Measurements from ENCODE around the gene ZNF382. TPM values are rescaled to one million over a fixed set of nuclear protein-coding genes. Genes with fewer than 3 reads are reported as not detected.

Gene ZNF382
- total and polyA plus RNA-seq, 10 donors, result 2.1 to 13.3 (median 8.2) TPM

DNA sequence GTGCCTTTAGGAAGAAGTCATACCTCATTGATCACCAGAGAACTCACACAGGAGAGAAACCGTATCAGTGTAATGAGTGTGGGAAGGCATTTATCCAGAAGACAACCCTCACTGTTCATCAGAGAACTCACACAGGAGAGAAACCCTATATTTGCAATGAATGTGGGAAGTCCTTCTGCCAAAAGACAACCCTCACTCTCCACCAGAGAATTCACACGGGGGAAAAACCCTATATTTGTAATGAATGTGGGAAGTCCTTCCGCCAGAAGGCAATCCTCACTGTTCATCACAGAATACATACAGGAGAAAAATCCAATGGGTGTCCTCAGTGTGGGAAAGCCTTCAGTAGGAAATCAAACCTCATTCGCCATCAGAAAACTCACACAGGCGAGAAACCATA lies 21.9 kb downstream of the ZNF382 start:
- H3K36me3 ChIP-seq, result peaks cover 6 to 71% (median 32%) of the 10 kb centered on the region in 6 donors
- no peak overlapping the region for H3K4me3 ChIP-seq
- H3K27ac ChIP-seq, result no peak overlapping the region
- H3K9me3 ChIP-seq, result peaks cover 58 to 100% (median 100%) of the 10 kb centered on the region in 8 donors
- DNase-seq, result no peak
- intact Hi-C loops (cut with DNase I; ENCODE audit: low total_unique reads), result no loop called here
- no peaks in the 10 kb centered on the region for H3K4me1 ChIP-seq
- H3K27me3 ChIP-seq (replicated peaks in 1 of 7), result no peaks in the 10 kb centered on the region
- no peak for TF ChIP-seq POLR2A (IDR thresholded peaks at IDR 0.05)
- no peak for TF ChIP-seq POLR2AphosphoS5 (IDR thresholded peaks at IDR 0.05)
- TF ChIP-seq, protein P1, sequence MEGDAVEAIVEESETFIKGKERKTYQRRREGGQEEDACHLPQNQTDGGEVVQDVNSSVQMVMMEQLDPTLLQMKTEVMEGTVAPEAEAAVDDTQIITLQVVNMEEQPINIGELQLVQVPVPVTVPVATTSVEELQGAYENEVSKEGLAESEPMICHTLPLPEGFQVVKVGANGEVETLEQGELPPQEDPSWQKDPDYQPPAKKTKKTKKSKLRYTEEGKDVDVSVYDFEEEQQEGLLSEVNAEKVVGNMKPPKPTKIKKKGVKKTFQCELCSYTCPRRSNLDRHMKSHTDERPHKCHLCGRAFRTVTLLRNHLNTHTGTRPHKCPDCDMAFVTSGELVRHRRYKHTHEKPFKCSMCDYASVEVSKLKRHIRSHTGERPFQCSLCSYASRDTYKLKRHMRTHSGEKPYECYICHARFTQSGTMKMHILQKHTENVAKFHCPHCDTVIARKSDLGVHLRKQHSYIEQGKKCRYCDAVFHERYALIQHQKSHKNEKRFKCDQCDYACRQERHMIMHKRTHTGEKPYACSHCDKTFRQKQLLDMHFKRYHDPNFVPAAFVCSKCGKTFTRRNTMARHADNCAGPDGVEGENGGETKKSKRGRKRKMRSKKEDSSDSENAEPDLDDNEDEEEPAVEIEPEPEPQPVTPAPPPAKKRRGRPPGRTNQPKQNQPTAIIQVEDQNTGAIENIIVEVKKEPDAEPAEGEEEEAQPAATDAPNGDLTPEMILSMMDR (IDR thresholded peaks at IDR 0.05 in 8 of 11, conservative IDR thresholded peaks at IDR 0.05 in 3 of 11), result no peak
- 93 to 96% (median 94%) methylated on average over 5 of the region's 5 CpGs for WGBS, 5 donors

DNA sequence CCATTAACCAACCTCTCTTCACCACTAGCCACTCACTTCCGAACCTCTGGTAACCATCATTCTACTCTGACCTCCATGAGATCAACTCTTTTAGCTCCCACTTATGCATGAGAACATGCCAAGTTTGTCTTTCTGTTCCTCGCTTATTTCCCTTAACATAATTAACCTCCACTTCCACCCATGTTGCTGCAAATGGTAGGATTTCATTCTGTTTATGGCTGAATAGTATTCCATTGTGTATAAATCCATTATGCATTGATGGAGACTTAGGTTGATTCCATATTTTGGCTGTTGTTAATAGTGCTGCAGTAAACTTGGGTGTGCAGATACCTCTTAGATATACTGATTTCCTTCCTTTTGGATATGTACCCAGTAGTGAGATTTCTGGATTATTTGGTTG lies 30.2 kb downstream of the ZNF382 start:
- 92 to 98% (median 94%) methylated on average over 2 of the region's 2 CpGs for WGBS, 5 donors
- Histone ChIP-seq H3K36me3 (peaks cover 0 to 55% (median 27%) of the 10 kb centered on the region in 6 donors), H3K4me1 (no peaks in the 10 kb centered on the region), H3K27me3 (replicated peaks in 1 of 7) (no peaks in the 10 kb centered on the region), H3K9me3 (peaks cover 88 to 100% (median 100%) of the 10 kb centered on the region in 8 donors), H3K4me3 (no peak overlapping the region), H3K27ac (no peak overlapping the region)
- intact Hi-C loops (cut with DNase I; ENCODE audit: low total_unique reads), result no loop called here
- DNase-seq, result no peak
- no peak for TF ChIP-seq POLR2AphosphoS5 (IDR thresholded peaks at IDR 0.05)
- TF ChIP-seq POLR2A (IDR thresholded peaks at IDR 0.05), result no peak
- TF ChIP-seq, protein P1 (IDR thresholded peaks at IDR 0.05 in 8 of 11, conservative IDR thresholded peaks at IDR 0.05 in 3 of 11), result no peak

DNA sequence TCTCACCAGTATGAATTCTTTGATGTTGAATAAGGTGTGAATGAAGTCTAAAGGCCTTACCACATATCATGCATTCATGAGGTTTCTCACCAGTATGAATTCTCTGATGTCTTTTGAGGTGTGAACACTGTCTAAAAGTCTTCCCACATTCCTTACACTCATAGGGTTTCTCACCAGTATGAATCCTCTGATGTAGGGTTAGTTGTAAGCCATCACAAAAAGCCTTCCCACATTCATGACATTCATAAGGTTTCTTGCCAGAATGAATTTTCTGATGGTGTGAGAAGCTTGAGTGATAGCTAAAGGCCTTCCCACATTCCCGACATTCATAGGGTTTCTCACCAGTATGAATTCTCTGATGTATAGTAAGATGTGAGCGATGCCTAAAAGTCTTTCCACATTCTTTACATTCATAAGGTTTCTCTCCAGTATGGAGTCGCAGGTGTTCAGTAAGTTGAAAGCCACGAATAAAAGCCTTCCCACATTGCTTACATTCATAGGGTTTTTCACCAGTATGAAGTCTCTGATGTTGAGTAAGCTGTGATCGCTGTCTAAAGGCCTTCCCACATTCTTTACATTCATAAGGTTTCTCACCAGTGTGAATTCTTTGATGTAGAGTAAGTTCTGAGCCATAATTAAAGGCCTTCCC lies 33.9 kb downstream of the ZNF382 start:
- Histone ChIP-seq H3K4me3 (no peak overlapping the region), H3K4me1 (no peaks in the 10 kb centered on the region), H3K36me3 (peaks cover 8 to 87% (median 55%) of the 10 kb centered on the region in 6 donors), H3K27me3 (replicated peaks in 1 of 7) (no peaks in the 10 kb centered on the region), H3K9me3 (peaks cover 86 to 100% (median 100%) of the 10 kb centered on the region in 8 donors), H3K27ac (no peak overlapping the region)
- WGBS, 5 donors, result 92 to 98% (median 95%) methylated on average over 5 of the region's 5 CpGs
- TF ChIP-seq POLR2AphosphoS5 (IDR thresholded peaks at IDR 0.05), result no peak
- TF ChIP-seq POLR2A (IDR thresholded peaks at IDR 0.05), result no peak
- TF ChIP-seq, protein P1 (IDR thresholded peaks at IDR 0.05 in 8 of 11, conservative IDR thresholded peaks at IDR 0.05 in 3 of 11), result no peak
- no peak for DNase-seq
- intact Hi-C loops (cut with DNase I; ENCODE audit: low total_unique reads), result no loop called here

DNA sequence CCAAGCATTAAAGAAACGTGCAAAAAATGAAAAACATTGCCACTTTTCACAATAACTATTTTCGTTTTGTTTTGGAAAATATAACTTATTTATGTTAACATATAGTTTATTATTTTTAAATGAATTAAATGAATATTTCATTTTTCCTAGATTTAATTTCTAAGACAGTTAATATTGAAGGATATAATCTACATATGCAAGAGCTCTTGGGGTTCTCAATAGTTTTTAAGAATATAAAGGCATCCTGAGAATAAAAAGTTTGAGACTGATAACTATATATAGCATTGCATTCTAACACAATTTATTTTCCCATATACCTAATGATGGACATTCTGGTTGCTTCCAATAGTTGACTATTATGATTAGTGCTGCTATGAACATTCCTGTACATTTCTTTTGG lies 41.6 kb downstream of the ZNF382 start:
- H3K27ac ChIP-seq, result no peak overlapping the region
- 93 to 98% (median 94%) methylated on average over 2 of the region's 2 CpGs for WGBS, 5 donors
- no peaks in the 10 kb centered on the region for H3K4me1 ChIP-seq
- H3K36me3 ChIP-seq, result peaks cover 26 to 100% (median 94%) of the 10 kb centered on the region in 6 donors
- no peak overlapping the region for H3K4me3 ChIP-seq
- H3K27me3 ChIP-seq (replicated peaks in 1 of 7), result no peaks in the 10 kb centered on the region
- no peak for TF ChIP-seq POLR2AphosphoS5 (IDR thresholded peaks at IDR 0.05)
- no peak for TF ChIP-seq POLR2A (IDR thresholded peaks at IDR 0.05)
- TF ChIP-seq, protein P1 (IDR thresholded peaks at IDR 0.05 in 8 of 11, conservative IDR thresholded peaks at IDR 0.05 in 3 of 11), result no peak
- DNase-seq, result no peak
- H3K9me3 ChIP-seq, result peaks cover 49 to 100% (median 100%) of the 10 kb centered on the region in 8 donors
- intact Hi-C loops (cut with DNase I; ENCODE audit: low total_unique reads), result no loop called here

Measured in spleen (tissue), 11 donors.